KBM-7 (cell line): ENCODE data around the gene SCT.
"Not testable (repeated sequence)": the region's sequence is repeated elsewhere in the genome, so short reads cannot be mapped to it uniquely, and the experiment has no call there.

Experiments used
- DNase-seq: peaks from one replicate; pipeline ENCODE4 v3.0.0-alpha.2; 2015
- in situ Hi-C: fragments of 300-500 bp; cut with MboI; formaldehyde crosslinking; loops from 2 replicates; pipeline ENCODE4 v1.14.3; 2020; ENCODE audit warnings: low sequenced_read_pairs, low pct_unique_long_range_greater_than_20kb, mixed read lengths

The SCT gene, protein sequence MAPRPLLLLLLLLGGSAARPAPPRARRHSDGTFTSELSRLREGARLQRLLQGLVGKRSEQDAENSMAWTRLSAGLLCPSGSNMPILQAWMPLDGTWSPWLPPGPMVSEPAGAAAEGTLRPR

GRCh38 chr11:626475-627307 lies at the start of gene SCT:
Gene SCT, minus strand, starts transcription at chr11:627181. Its CDS starts 38 bp downstream, at chr11:627143.
- DNase-seq, result no peak
- in situ Hi-C loops, result no loop called here

- no peak for DNase-seq
- in situ Hi-C loops, result no loop called here
These were observed 47.4 kb upstream of the SCT start for GRCh38 chr11:674406-674805.

GRCh38 chr11:673866-674265 lies 46.9 kb upstream of the SCT start:
- DNase-seq, result no peak

DNA sequence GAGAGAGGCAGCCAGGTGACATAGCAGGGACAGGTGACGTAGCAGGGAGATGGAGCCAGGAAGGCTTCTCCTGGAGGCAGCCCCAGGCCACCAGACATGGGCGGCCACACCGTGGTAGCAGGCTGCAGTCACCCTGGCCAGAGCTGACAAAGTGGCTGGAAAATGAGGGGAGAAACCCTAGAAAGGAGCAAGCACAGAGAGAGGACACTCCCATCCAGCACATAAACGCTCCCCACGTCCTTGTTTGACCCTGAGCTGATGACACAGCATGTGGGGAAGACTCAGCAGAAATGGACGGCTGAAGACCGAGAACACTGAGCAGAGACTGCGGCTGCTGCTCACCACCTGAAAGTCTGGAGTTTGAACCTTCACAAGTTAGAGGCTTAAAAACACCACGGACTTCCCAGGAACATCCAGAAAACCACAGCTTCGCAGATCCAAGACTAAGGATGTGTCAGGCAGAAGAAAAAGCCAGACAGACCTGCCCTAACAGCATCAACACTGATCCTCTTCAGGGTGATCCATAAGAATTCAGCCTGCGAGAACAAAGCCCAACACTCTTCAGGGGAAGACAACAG lies 38.8 kb upstream of the SCT start:
- in situ Hi-C loops, result no loop called here
- no peak for DNase-seq

More at GRCh38 chr11:673866-674265, 46.9 kb upstream of the SCT start:
- in situ Hi-C loops, result no loop called here

DNA sequence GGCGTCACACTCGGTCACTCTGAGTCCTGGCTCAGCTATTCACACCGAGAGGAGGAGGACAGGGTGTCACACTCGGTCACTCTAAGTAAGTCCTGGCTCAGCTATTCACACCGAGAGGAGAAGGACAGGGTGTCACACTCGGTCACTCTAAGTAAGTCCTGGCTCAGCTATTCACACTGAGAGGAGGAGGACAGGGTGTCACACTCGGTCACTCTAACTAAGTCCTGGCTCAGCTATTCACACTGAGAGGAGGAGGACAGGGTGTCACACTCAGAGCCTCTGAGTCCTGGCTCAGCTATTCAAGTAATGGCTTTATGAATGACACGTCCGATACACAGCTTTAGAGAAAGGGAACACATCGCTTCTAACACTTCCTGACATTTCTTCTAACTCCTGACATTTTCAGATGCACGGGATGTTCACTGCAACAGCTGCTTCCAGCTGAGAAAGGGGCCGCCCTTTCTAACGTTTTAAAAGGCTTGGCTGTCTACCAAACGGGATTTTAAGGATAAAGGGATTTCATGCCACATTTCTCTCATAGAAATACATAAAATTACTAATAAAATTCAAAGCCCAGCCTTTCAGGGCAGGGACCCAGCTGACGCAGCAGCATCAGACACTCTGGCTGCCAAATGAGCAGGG lies 38.2 kb upstream of the SCT start:
- no peak for DNase-seq
- in situ Hi-C loops, result no loop called here

- peak; percentile 55 for DNase-seq
- in situ Hi-C loops, result no loop called here
These were observed 35.8 kb upstream of the SCT start for GRCh38 chr11:662689-663274.

DNA sequence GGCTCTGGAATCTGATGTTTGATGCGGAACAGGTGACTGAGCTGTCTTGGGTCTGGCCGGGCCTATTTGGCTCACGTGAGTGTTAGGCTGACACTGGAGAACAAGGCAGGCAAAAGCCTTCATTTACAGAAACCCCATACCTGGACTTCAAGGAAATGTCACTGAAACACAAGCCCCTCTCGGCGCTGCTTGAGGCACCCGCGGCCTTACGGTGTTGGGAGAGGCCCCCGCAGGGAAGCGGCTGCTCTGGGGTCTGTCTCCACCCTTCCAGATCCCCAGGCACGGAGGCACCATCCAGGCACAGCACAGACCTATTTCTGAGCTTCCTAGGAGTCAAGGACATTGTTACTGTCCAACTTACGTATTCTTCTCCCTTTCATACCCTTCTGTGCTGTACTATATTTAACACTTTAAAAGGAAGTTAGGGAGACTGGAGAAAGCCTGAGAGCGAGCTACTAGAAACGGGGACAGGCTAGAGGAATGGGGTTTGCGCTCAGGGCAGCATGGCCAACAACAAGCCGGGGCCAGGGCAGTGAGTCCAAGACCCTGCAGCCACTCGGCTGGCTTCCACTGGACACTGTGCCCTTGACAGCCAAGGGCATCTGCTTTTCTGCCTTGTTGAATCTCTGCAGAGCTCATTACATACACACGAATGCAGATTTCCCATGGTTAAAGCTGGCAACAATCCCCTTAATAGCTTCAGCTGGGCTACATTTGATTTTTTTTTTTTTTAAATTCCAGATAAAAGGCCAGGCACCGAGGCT lies 33.9 kb upstream of the SCT start:
- in situ Hi-C loops, result no loop called here
- DNase-seq, result no peak

- DNase-seq, result no peak
- in situ Hi-C loops, result no loop called here
These were observed 33.3 kb upstream of the SCT start for GRCh38 chr11:660281-660680.

- in situ Hi-C loops, result no loop called here
- DNase-seq, result no peak
These were observed 32.6 kb upstream of the SCT start for GRCh38 chr11:659532-660085.

DNA sequence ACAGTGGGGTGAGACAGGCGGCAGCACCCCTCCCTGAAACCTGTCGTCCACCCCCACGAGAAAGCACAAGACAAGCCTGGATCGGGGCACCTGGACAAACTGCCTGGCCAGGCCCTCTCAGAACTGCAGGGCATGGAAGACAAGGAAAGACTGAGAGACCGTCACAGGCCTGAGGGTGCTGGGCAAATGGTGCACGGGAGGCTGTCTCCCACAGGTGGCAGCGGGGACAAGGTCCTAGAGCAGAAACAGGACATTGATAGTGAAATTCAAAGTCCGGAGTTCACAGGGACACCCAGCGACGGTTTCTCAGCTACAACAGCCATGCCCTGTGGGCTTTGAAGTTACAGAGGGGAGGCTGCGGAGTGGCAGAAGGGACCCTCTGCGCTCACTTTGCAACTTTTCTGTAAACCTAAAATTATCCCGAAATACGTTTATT lies 30.7 kb upstream of the SCT start:
- no peak for DNase-seq
- in situ Hi-C loops, result no loop called here

DNA sequence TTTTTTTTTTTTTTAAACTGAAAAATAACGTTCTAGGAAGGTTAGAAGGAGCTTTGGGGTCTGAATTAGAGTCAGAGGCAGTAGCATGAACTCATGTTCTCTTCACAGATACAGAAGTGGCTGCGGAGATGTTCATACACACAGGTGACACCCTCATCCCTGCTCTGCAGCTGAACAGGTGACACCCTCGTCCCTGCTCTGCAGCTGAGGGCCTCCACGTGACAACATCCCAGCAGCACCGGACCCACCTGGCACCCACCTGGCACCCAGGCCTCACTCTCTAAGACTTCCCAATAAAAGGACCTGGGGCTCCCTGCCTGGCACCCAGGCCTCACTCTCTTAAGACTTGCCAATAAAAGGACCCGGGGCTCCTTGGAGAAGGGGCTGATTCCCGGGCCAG lies 29.9 kb upstream of the SCT start:
- in situ Hi-C loops, result no loop called here
- DNase-seq, result no peak

DNA sequence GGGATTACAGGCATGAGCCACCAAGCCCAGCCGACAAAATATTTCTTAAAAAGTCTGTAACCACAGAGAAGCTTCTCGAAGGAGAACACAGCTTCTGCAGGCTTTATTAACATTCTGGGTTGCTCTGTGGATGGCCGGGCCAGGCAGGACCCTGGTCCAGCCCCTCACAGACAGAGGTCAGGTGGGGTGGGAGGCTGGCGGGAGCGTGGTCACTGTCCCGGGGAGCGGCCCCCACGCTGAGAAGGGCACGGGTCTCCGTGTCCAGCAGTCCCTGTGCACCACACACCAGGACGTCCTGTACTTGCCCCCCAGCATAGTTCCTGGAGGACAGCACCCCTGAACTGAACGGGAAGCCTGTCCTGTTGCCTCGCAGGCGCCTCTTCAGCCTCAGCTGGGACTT lies 29.4 kb upstream of the SCT start:
- DNase-seq, result no peak
- in situ Hi-C loops, result no loop called here

GRCh38 chr11:655036-655726 lies 28.2 kb upstream of the SCT start:
- DNase-seq, result no peak

DNA sequence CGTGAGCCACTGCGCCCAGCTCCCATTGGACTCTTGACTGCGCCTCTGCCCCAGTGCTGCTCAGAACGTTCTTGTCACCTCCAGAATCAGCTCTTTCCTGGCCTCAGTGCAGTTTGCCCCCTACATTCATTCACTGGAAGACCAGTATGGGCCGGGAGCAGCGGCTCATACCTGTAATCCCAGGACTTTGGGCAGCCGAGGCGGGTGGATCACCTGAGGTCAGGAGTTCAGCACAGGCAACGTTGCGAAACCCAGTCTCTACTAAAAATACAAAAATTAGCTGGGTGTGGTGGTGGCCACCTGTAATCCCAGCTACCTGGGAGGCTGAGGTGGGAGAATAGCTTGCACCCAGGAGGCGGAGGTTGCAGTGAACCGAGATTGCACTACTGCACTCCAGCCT lies 27.5 kb upstream of the SCT start:
- in situ Hi-C loops, DNase-seq: not testable (repeated sequence)

More at GRCh38 chr11:655036-655726, 28.2 kb upstream of the SCT start:
- in situ Hi-C loops, result no loop called here

- DNase-seq, result no peak
- in situ Hi-C loops, result no loop called here
These were observed 26.9 kb upstream of the SCT start for GRCh38 chr11:653837-654236.

DNA sequence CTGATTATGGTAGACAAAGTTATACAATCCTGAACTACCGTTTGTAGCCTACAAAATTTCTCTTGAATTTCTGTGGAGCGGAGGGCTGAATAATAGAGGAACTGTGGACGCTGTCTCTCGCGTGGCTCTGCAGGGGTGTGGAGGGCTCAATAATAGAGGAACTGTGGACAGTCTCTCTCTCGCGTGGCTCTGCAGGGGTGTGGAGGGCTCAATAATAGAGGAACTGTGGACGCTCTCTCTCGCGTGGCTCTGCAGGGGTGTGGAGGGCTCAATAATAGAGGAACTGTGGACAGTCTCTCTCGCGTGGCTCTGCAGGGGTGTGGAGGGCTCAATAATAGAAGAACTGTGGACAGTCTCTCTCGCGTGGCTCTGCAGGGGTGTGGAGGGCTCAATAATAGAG lies 26.2 kb upstream of the SCT start:
- DNase-seq, in situ Hi-C loops: not testable (repeated sequence)

- no peak for DNase-seq
- in situ Hi-C loops, result no loop called here
These were observed 23.5 kb upstream of the SCT start for GRCh38 chr11:650482-650881.

GRCh38 chr11:647672-648158 lies 20.7 kb upstream of the SCT start:
- in situ Hi-C loops, DNase-seq: not testable (repeated sequence)
